NCI-H146 (cell line): ENCODE measurements around the gene MAP3K6.
"Not testable (repeated sequence)": the region's sequence is repeated elsewhere in the genome, so short reads cannot be mapped to it uniquely, and the experiment has no call there.

Source experiments
- DNase-seq: peaks from one replicate; lab custom pipeline; 2025; lab: John Stamatoyannopoulos, UW

Gene MAP3K6

GRCh38 chr1:27366411-27367159 is at the start of gene MAP3K6:
TSS of gene MAP3K6 (minus strand) at chr1:27366961. CDS start at chr1:27366597, 364 bp downstream.
- DNase-seq, result peak; percentile 65

- no peak for DNase-seq
Measured at GRCh38 chr1:27414091-27414490, 47.3 kb upstream of the MAP3K6 start.

GRCh38 chr1:27413004-27413403 is 46.2 kb upstream of the MAP3K6 start:
- DNase-seq, result no peak

- no peak for DNase-seq
Measured at GRCh38 chr1:27412502-27412901, 45.7 kb upstream of the MAP3K6 start.

- DNase-seq, result no peak
Measured at GRCh38 chr1:27410709-27411108, 43.9 kb upstream of the MAP3K6 start.

- no peak for DNase-seq
Measured at GRCh38 chr1:27409669-27410068, 42.9 kb upstream of the MAP3K6 start.

- no peak for DNase-seq
Measured at GRCh38 chr1:27408151-27408550, 41.4 kb upstream of the MAP3K6 start.

- DNase-seq, result not testable (repeated sequence)
Measured at GRCh38 chr1:27406791-27407190, 40.0 kb upstream of the MAP3K6 start.

- no peak for DNase-seq
Measured at GRCh38 chr1:27406362-27406680, 39.6 kb upstream of the MAP3K6 start.

- DNase-seq, result not testable (repeated sequence)
Measured at GRCh38 chr1:27405598-27406361, 39.0 kb upstream of the MAP3K6 start.

- DNase-seq, result no peak
Measured at GRCh38 chr1:27405074-27405473, 38.3 kb upstream of the MAP3K6 start.

- no peak for DNase-seq
Measured at GRCh38 chr1:27403931-27404330, 37.2 kb upstream of the MAP3K6 start.

GRCh38 chr1:27403065-27403726 is 36.4 kb upstream of the MAP3K6 start:
- DNase-seq, result no peak

GRCh38 chr1:27402349-27402754 is 35.6 kb upstream of the MAP3K6 start:
- no peak for DNase-seq

GRCh38 chr1:27400963-27401341 is 34.2 kb upstream of the MAP3K6 start:
- no peak for DNase-seq

GRCh38 chr1:27400082-27400962 is 33.6 kb upstream of the MAP3K6 start:
- no peak for DNase-seq

- peak; percentile 6 for DNase-seq
Measured at GRCh38 chr1:27399251-27400025, 32.7 kb upstream of the MAP3K6 start.

- no peak for DNase-seq
Measured at GRCh38 chr1:27398405-27399149, 31.8 kb upstream of the MAP3K6 start.

GRCh38 chr1:27397749-27398148 is 31.0 kb upstream of the MAP3K6 start:
- DNase-seq, result no peak

- no peak for DNase-seq
Measured at GRCh38 chr1:27397110-27397509, 30.3 kb upstream of the MAP3K6 start.
